ENCODE results near the gene RASSF1. TPM values are rescaled to one million over a fixed set of nuclear protein-coding genes. Genes with fewer than 3 reads are reported as not detected.

RASSF1 gene
- total RNA-seq, 5 donors from 2014 or later (not counting 1 experiment from before 2014, with no cell fraction given): 73.2 to 153 (median 79.6) TPM

- CTCF ChIA-PET: interaction anchor here (0.6 to 1.5 kb wide), 8 partner anchors 12 to 363 kb away, joined by 3 to 8 read pairs (median 3); partner anchors contain the start of genes HYAL3 (in 1 of the 2) and NAA80 (in 1 of the 2)
- peak overlapping the region in 1 of 3 donors; percentile 1 for H3K4me3 Mint-ChIP-seq
- H3K27me3 Mint-ChIP-seq: no peaks in the 10 kb centered on the region
- Histone ChIP-seq H3K27me3 (replicated peaks in 1 of 2; ENCODE audit: control insufficient read depth in 2 of 2, extremely low read depth in 1 of 2, insufficient read depth in 2 of 2, low read length in 1 of 2) (no peaks in the 10 kb centered on the region), H3K4me3 (ENCODE audit: control insufficient read depth in 1 of 2, extremely low read depth in 1 of 2, low read length in 1 of 2) (no peak overlapping the region), H3K9me3 (no peaks in the 10 kb centered on the region), H3K36me3 (ENCODE audit: control insufficient read depth in 2 of 2, extremely low read depth in 1 of 2, insufficient read depth in 1 of 2, low read length in 1 of 2) (peaks cover 2 to 9% of the 10 kb centered on the region in 2 donors), H3K4me1 (ENCODE audit: control insufficient read depth in 1 of 2, extremely low read depth in 1 of 2, insufficient read depth in 2 of 2, low read length in 2 of 2) (peaks cover 12 to 59% of the 10 kb centered on the region in 2 experiments), H3K27ac (ENCODE audit: low read length) (no peak overlapping the region)
- 96% methylated on average over 3 of the region's 4 CpGs for WGBS (ENCODE audit: insufficient coverage)
- ATAC-seq (replicated peaks in 1 of 4) (peak in 2 of 4 experiments; percentile 13 to 19), DNase-seq (peak in 27 of 35 experiments; percentile 20 to 71 (median 50))
- H3K4me1 Mint-ChIP-seq: peaks cover 26 to 48% (median 34%) of the 10 kb centered on the region in 3 donors
- POLR2A ChIA-PET: interaction anchor here in 1 of 2 donors (1.2 kb wide), 1 partner anchor 13 kb away, joined by 3 read pairs; no protein-coding TSS in a partner anchor
- peak overlapping the region; percentile 23 to 82 for H3K27ac Mint-ChIP-seq
- no peaks in the 10 kb centered on the region for H3K36me3 Mint-ChIP-seq
- H3K9me3 Mint-ChIP-seq: no peaks in the 10 kb centered on the region
Observed at GRCh38 chr3:50324351-50325112, 16.1 kb downstream of the RASSF1 start.

- Mint-ChIP-seq H3K36me3 (no peaks in the 10 kb centered on the region), H3K4me3 (peak overlapping the region in 1 of 3 donors; percentile 86), H3K27ac (peak overlapping the region; percentile 23 to 48), H3K9me3 (no peaks in the 10 kb centered on the region), H3K4me1 (peaks cover 30 to 56% (median 39%) of the 10 kb centered on the region in 3 donors), H3K27me3 (no peaks in the 10 kb centered on the region)
- 55% methylated on average over 4 of the region's 5 CpGs for WGBS (ENCODE audit: insufficient coverage)
- ChIA-PET POLR2A (interaction anchor here in 1 of 2 donors (0.6 to 1.2 kb wide), 2 partner anchors 13 to 39 kb away, joined by 3 read pairs; no protein-coding TSS in a partner anchor), CTCF (interaction anchor here (0.6 to 1.5 kb wide), 7 partner anchors 13 to 362 kb away, joined by 3 to 8 read pairs (median 3); partner anchors contain the start of genes HYAL3 (in 1 of the 2) and NAA80 (in 1 of the 2))
- Histone ChIP-seq H3K27me3 (replicated peaks in 1 of 2; ENCODE audit: control insufficient read depth in 2 of 2, extremely low read depth in 1 of 2, insufficient read depth in 2 of 2, low read length in 1 of 2) (no peaks in the 10 kb centered on the region), H3K4me1 (ENCODE audit: control insufficient read depth in 1 of 2, extremely low read depth in 1 of 2, insufficient read depth in 2 of 2, low read length in 2 of 2) (peaks cover 12 to 66% of the 10 kb centered on the region in 2 experiments), H3K4me3 (ENCODE audit: control insufficient read depth in 1 of 2, extremely low read depth in 1 of 2, low read length in 1 of 2) (no peak overlapping the region), H3K36me3 (ENCODE audit: control insufficient read depth in 2 of 2, extremely low read depth in 1 of 2, insufficient read depth in 1 of 2, low read length in 1 of 2) (peaks cover 0 to 6% of the 10 kb centered on the region in 2 donors), H3K9me3 (no peaks in the 10 kb centered on the region), H3K27ac (ENCODE audit: low read length) (no peak overlapping the region)
- no peak for ATAC-seq (replicated peaks in 1 of 4)
- no peak for DNase-seq
Observed at GRCh38 chr3:50323614-50324199, 16.9 kb downstream of the RASSF1 start.

- Histone ChIP-seq H3K27ac (ENCODE audit: low read length) (no peak overlapping the region), H3K9me3 (no peaks in the 10 kb centered on the region), H3K27me3 (replicated peaks in 1 of 2; ENCODE audit: control insufficient read depth in 2 of 2, extremely low read depth in 1 of 2, insufficient read depth in 2 of 2, low read length in 1 of 2) (no peaks in the 10 kb centered on the region), H3K4me3 (ENCODE audit: control insufficient read depth in 1 of 2, extremely low read depth in 1 of 2, low read length in 1 of 2) (no peak overlapping the region), H3K4me1 (ENCODE audit: control insufficient read depth in 1 of 2, extremely low read depth in 1 of 2, insufficient read depth in 2 of 2, low read length in 2 of 2) (peaks cover 12 to 66% of the 10 kb centered on the region in 2 experiments), H3K36me3 (ENCODE audit: control insufficient read depth in 2 of 2, extremely low read depth in 1 of 2, insufficient read depth in 1 of 2, low read length in 1 of 2) (peaks cover 0 to 6% of the 10 kb centered on the region in 2 donors)
- ATAC-seq (replicated peaks in 1 of 4): no peak
- Mint-ChIP-seq H3K4me3 (peak overlapping the region in 2 of 3 donors; percentile 4 to 86), H3K27me3 (no peaks in the 10 kb centered on the region), H3K36me3 (no peaks in the 10 kb centered on the region), H3K9me3 (no peaks in the 10 kb centered on the region), H3K27ac (peak overlapping the region; percentile 36 to 48), H3K4me1 (peaks cover 25 to 56% (median 37%) of the 10 kb centered on the region in 3 donors)
- POLR2A ChIA-PET: interaction anchor here in 1 of 2 donors (0.6 kb wide), 1 partner anchor 39 kb away, joined by 3 read pairs; no protein-coding TSS in a partner anchor
- CTCF ChIA-PET: interaction anchor here (0.6 to 0.7 kb wide), 3 partner anchors 31 to 223 kb away, joined by 3 read pairs; no protein-coding TSS in a partner anchor
- DNase-seq: no peak
- 55% methylated on average over 4 of the region's 4 CpGs for WGBS (ENCODE audit: insufficient coverage)
Observed at GRCh38 chr3:50323092-50323600, 17.5 kb downstream of the RASSF1 start.

GRCh38 chr3:50322386-50323091 is 18.1 kb downstream of the RASSF1 start, which contains the start of gene HYAL2:
Gene HYAL2, minus strand, starts transcription at chr3:50322745. Its CDS starts 2,256 bp downstream, at chr3:50320489.
- ATAC-seq (replicated peaks in 1 of 4): no peak
- DNase-seq: no peak
- H3K9me3 Mint-ChIP-seq: no peaks in the 10 kb centered on the region
- H3K27ac Mint-ChIP-seq: peak within 1 kb of the TSS; percentile 91 to 96
- WGBS (ENCODE audit: insufficient coverage): 87% methylated on average over 19 of the region's 31 CpGs
- H3K4me1 Mint-ChIP-seq: peaks cover 23 to 57% (median 35%) of the 10 kb centered on the region in 3 donors
- H3K27ac ChIP-seq (ENCODE audit: low read length): peak within 1 kb of the TSS; percentile 90
- H3K36me3 ChIP-seq (ENCODE audit: control insufficient read depth in 2 of 2, extremely low read depth in 1 of 2, insufficient read depth in 1 of 2, low read length in 1 of 2): peaks cover 0 to 6% of the 10 kb centered on the region in 2 donors
- H3K27me3 Mint-ChIP-seq: no peaks in the 10 kb centered on the region
- ChIA-PET POLR2A (no interaction called here), CTCF (interaction anchor here (0.6 to 0.7 kb wide), 3 partner anchors 96 to 223 kb away, joined by 3 read pairs; no protein-coding TSS in a partner anchor)
- H3K9me3 ChIP-seq: no peaks in the 10 kb centered on the region
- H3K4me3 ChIP-seq (ENCODE audit: control insufficient read depth in 1 of 2, extremely low read depth in 1 of 2, low read length in 1 of 2): peak within 1 kb of the TSS; percentile 80 to 84
- no peaks in the 10 kb centered on the region for H3K36me3 Mint-ChIP-seq
- peak within 1 kb of the TSS; percentile 80 to 86 (median 80) for H3K4me3 Mint-ChIP-seq
- H3K4me1 ChIP-seq (ENCODE audit: control insufficient read depth in 1 of 2, extremely low read depth in 1 of 2, insufficient read depth in 2 of 2, low read length in 2 of 2): peaks cover 11 to 67% of the 10 kb centered on the region in 2 experiments
- H3K27me3 ChIP-seq (replicated peaks in 1 of 2; ENCODE audit: control insufficient read depth in 2 of 2, extremely low read depth in 1 of 2, insufficient read depth in 2 of 2, low read length in 1 of 2): no peaks in the 10 kb centered on the region

- ATAC-seq (replicated peaks in 1 of 4) (no peak), DNase-seq (no peak)
- ChIA-PET POLR2A (no interaction called here), CTCF (interaction anchor here (0.6 to 1.0 kb wide), 4 partner anchors 15 to 116 kb away, joined by 3 to 5 read pairs (median 4); partner anchors contain the start of genes HYAL3 (in 1 of the 2) and NAA80 (in 1 of the 2))
- peaks cover 0 to 6% of the 10 kb centered on the region in 2 donors for H3K36me3 ChIP-seq (ENCODE audit: control insufficient read depth in 2 of 2, extremely low read depth in 1 of 2, insufficient read depth in 1 of 2, low read length in 1 of 2)
- WGBS (ENCODE audit: insufficient coverage): 67% methylated on average over 10 of the region's 14 CpGs
- H3K4me1 Mint-ChIP-seq: peaks cover 23 to 56% (median 36%) of the 10 kb centered on the region in 3 donors
- H3K9me3 Mint-ChIP-seq: no peaks in the 10 kb centered on the region
- H3K4me1 ChIP-seq (ENCODE audit: control insufficient read depth in 1 of 2, extremely low read depth in 1 of 2, insufficient read depth in 2 of 2, low read length in 2 of 2): peaks cover 6 to 67% of the 10 kb centered on the region in 2 experiments
- peak overlapping the region; percentile 80 to 84 for H3K4me3 ChIP-seq (ENCODE audit: control insufficient read depth in 1 of 2, extremely low read depth in 1 of 2, low read length in 1 of 2)
- H3K9me3 ChIP-seq: no peaks in the 10 kb centered on the region
- H3K4me3 Mint-ChIP-seq: peak overlapping the region in 1 of 3 donors; percentile 86
- no peaks in the 10 kb centered on the region for H3K27me3 ChIP-seq (replicated peaks in 1 of 2; ENCODE audit: control insufficient read depth in 2 of 2, extremely low read depth in 1 of 2, insufficient read depth in 2 of 2, low read length in 1 of 2)
- no peaks in the 10 kb centered on the region for H3K36me3 Mint-ChIP-seq
- no peaks in the 10 kb centered on the region for H3K27me3 Mint-ChIP-seq
- H3K27ac Mint-ChIP-seq: no peak overlapping the region
- H3K27ac ChIP-seq (ENCODE audit: low read length): peak overlapping the region; percentile 25
Observed at GRCh38 chr3:50322115-50322385, 18.6 kb downstream of the RASSF1 start.
